HK-2 (cell line): Measurements from ENCODE around the gene OR2K2.
"Not testable (repeated sequence)": the region's sequence is repeated elsewhere in the genome, so short reads cannot be mapped to it uniquely, and the experiment has no call there.

Experiments used
- DNase-seq: peaks from one replicate; pipeline ENCODE4 v3.0.0-alpha.2; 2018; ENCODE audit not compliant: unreplicated experiment

Gene OR2K2

GRCh38 chr9:111298111-111298510 lies 31.9 kb downstream of the OR2K2 start:
- no peak for DNase-seq

GRCh38 chr9:111297066-111297824 lies 32.8 kb downstream of the OR2K2 start:
- DNase-seq: no peak

DNA sequence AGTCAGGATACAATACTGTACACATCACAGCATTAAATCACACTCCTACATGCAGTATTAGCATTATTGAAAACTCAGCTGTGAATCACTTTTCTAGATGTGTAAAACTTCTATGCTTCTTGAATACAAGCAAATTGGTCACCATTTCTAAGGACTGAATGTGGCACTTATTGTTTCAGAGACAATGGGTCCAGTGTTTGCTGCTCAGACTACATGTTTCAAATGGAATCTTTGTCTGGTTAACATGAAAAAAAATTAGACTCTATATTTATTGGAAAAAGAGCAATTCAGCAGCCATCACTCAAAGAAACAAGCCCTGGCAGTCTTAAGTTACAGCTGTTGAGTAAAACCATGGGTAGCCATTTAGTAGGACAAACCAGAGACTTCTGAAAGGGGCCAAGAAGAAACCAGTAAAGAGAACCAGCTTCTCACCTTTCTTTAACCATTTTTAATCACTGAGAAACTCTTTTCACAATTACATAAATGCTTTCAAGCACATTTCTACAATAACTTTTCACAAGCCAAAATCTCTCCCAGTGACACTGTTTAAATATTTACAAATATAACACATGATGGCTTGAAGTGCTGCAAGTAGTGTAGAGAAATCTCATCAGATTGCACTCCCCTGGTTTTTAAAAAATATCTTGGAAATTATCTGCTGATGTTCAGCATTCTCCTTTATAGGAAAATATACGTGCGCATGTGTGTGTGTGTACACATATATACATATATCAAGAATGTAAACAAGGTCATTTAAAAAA lies 35.2 kb downstream of the OR2K2 start:
- no peak for DNase-seq

- peak; percentile 30 for DNase-seq
Measured at GRCh38 chr9:111287127-111287526, 42.9 kb downstream of the OR2K2 start.

- DNase-seq: no peak
Measured at GRCh38 chr9:111284703-111285102, 45.3 kb downstream of the OR2K2 start.

- DNase-seq: no peak
Measured at GRCh38 chr9:111282845-111283244, 47.2 kb downstream of the OR2K2 start.

- not testable (repeated sequence) for DNase-seq
Measured at GRCh38 chr9:111280795-111281194, 49.2 kb downstream of the OR2K2 start.
